Ishikawa (cell line): ENCODE data around the gene LAMB3.

Experiments
- CREB1 ChIP-seq: IDR thresholded peaks from 2 replicates; pipeline ENCODE4 v1.6.1; 2012; ENCODE audit warnings: low read depth
- YY1 ChIP-seq: IDR thresholded peaks from 2 replicates; pipeline ENCODE4 v1.6.1; 2012; ENCODE audit warnings: low read depth
- ZBTB7A ChIP-seq: IDR thresholded peaks from 2 replicates; pipeline ENCODE4 v1.6.1; 2012; ENCODE audit warnings: low read depth
- TF ChIP-seq, protein P1 (sequence below): IDR thresholded peaks from 2 replicates; pipeline ENCODE4 v1.6.1; 2012

DNA sequence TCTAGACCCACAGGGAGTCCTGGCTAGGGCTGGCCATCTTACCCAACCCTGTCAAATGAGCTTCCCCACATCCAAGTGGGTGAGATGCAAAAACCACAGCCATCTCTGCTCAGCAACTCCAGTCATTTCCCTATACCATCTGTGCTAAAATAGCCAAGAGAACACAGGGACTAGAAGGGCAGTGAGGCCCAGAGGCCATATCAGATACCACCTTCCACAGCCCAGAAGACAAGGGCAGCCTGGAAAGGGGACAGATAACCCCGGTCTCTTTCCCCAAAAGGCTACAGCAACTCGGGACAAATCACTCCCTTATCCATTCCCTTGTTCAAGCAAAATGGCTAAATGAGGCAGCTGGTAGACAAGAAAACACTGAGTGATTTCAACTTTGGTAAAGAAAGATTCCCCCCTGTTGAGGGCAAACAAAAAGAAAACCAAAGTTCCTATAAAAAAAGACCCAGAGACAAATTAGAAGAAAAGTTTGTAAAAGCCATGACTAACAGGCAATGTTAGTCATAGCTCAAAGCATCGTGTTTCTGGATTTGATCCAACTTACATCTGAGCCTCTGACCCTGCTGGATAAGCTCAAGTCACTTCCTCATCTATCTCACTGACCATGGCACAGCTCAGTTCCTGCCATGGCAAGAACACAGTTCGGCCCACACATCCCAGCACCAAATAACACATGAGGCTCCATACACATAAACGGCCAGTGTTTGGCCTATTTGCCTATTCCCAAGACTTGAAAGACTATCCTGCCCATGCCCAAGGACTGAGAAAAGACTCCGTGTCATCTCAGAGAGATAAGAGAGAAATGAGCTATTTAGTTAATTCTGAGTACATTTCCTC is 3.1 kb downstream of the LAMB3 start:
- TF ChIP-seq, protein P1, sequence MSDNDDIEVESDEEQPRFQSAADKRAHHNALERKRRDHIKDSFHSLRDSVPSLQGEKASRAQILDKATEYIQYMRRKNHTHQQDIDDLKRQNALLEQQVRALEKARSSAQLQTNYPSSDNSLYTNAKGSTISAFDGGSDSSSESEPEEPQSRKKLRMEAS: no peak
- no peak for TF ChIP-seq YY1
- no peak for TF ChIP-seq ZBTB7A
- TF ChIP-seq CREB1: no peak
